Thyroid gland (tissue), 4 donors: ENCODE results near the gene PLPP3.

Experiments used
- CTCF ChIP-seq, 6 experiments: fragments of 200-600 bp in 3 of 6; fragments of 450-650 bp in 3 of 6; sonication (generic) in 3 of 6; IDR thresholded peaks; one replicate each; pipeline ENCODE4 v1.5.1; 2016 to 2019; ENCODE audit warnings: antibody characterized with exemption in 6 of 6, mild to moderate bottlenecking in 2 of 6, inconsistent platforms in 1 of 6, moderate library complexity in 1 of 6
- POLR2A ChIP-seq, 2 donors: fragments of 450-650 bp; IDR thresholded peaks; one replicate each; pipeline ENCODE4 v1.6.1; 2017; ENCODE audit warnings: antibody characterized with exemption in 2 of 2, mild to moderate bottlenecking in 2 of 2, moderate library complexity in 1 of 2

GRCh38 chr1:56452027-56453011 is 127.0 kb downstream of the PLPP3 start:
- TF ChIP-seq CTCF (IDR thresholded peaks at IDR 0.05) (no peak), POLR2A (IDR thresholded peaks at IDR 0.05) (no peak)
